ENCODE results near the gene SORBS2.

Gene SORBS2

DNA sequence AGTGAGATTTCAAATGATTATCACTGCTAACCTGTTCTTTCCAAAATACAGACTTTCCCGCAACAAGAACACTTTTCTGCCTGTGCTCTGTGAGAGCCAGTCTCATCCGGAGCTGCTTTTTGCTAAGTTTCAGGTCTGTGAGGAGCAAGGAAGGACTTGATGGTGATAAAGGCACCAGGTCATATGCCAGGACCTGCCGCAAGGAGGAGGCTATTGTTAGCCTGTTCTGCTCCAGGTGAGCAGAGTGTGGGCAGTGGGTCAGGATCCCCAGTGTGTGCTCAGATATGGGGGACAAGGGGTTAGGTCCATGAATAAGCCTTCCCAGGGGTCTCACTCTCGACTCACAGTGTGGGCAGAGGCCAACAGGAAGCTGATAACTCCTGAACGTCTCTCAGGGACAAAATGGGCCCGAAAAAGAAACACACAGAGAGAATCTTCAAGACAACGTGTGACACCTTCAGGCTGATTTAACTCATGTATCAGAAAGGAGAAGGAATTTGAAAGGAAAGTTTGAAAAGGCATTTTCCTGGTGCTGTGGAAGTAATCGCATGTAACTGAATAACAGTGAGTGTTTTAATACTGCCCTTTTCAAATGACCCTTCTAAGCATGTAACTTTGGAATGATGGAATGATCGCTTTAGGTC lies 219.0 kb downstream of the SORBS2 start:
- no peak overlapping the region for H3K4me3 ChIP-seq (ENCODE audit: low read length)
- TF ChIP-seq, protein P1, sequence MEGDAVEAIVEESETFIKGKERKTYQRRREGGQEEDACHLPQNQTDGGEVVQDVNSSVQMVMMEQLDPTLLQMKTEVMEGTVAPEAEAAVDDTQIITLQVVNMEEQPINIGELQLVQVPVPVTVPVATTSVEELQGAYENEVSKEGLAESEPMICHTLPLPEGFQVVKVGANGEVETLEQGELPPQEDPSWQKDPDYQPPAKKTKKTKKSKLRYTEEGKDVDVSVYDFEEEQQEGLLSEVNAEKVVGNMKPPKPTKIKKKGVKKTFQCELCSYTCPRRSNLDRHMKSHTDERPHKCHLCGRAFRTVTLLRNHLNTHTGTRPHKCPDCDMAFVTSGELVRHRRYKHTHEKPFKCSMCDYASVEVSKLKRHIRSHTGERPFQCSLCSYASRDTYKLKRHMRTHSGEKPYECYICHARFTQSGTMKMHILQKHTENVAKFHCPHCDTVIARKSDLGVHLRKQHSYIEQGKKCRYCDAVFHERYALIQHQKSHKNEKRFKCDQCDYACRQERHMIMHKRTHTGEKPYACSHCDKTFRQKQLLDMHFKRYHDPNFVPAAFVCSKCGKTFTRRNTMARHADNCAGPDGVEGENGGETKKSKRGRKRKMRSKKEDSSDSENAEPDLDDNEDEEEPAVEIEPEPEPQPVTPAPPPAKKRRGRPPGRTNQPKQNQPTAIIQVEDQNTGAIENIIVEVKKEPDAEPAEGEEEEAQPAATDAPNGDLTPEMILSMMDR (IDR thresholded peaks at IDR 0.05; ENCODE audit: insufficient read depth, low read depth, low read length, missing control alignments): no peak
- peak; percentile 17 for DNase-seq (ENCODE audit: low read depth)

DNA sequence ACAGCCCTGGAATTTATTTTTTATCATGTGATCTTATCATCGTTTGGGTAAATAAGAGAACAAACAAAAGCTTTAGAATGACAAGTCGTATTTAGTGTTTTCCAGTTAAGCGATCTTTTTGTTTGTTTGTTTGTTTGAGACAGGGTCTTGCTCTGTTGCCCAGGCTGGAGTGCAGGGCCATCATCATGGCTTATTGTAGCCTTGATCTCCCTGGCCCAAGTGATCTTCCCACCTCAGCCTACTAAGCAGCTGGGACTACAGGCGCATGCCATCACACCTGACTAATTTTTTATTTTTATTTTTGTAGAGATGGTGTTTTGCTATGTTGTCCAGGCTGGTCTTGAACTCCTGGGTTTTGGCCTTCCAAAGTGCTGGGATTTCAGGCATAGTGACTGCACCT lies 219.6 kb downstream of the SORBS2 start:
- TF ChIP-seq, protein P1 (IDR thresholded peaks at IDR 0.05; ENCODE audit: insufficient read depth, low read depth, low read length, missing control alignments): no peak
- no peak overlapping the region for H3K4me3 ChIP-seq (ENCODE audit: low read length)
- DNase-seq (ENCODE audit: low read depth): no peak

DNA sequence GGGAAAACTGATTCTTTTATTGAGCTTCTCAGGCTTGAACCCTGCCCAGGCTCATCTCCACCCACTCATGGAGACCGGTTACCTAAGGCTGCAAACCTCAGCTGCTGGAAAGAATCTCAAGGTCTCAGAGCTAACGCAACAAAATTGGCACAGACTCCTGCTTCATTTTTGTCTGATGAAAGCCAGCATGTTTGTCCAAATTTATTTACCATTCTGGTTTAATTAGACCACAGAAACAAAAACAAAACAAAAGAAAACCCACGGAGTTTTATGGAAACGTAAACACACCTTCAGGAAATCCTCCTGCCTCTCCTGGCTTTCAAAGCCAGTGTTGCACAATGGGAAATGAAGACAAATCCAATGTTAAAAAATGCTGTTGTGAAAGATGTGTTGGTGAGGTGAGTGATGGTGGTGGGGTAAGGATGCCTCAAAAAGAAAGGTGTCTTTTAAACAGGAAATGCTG lies 220.3 kb downstream of the SORBS2 start:
- no peak overlapping the region for H3K4me3 ChIP-seq (ENCODE audit: low read length)
- peak; percentile 73 for DNase-seq (ENCODE audit: low read depth)
- TF ChIP-seq, protein P1 (IDR thresholded peaks at IDR 0.05; ENCODE audit: insufficient read depth, low read depth, low read length, missing control alignments): peak; percentile 8

DNA sequence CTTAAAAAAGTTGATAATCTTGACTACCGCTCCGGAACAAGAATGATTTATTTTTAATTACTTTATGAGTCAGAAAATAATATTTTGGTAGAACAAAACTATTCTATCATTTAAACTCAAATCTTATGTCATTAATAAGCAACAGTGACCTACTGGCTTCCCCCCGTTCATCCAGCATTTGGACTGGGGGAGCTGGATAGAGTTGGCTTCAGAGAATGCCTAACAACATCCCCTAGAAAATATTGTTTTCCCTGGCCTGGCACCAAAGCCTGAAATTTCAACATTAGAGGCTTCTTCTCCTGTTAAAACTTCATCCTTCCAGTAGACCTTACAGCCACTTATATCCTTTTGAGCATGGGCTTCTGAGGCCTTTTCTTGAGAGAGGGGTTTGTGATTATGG lies 221.0 kb downstream of the SORBS2 start:
- H3K4me3 ChIP-seq (ENCODE audit: low read length): no peak overlapping the region
- TF ChIP-seq, protein P1 (IDR thresholded peaks at IDR 0.05; ENCODE audit: insufficient read depth, low read depth, low read length, missing control alignments): no peak
- no peak for DNase-seq (ENCODE audit: low read depth)

DNA sequence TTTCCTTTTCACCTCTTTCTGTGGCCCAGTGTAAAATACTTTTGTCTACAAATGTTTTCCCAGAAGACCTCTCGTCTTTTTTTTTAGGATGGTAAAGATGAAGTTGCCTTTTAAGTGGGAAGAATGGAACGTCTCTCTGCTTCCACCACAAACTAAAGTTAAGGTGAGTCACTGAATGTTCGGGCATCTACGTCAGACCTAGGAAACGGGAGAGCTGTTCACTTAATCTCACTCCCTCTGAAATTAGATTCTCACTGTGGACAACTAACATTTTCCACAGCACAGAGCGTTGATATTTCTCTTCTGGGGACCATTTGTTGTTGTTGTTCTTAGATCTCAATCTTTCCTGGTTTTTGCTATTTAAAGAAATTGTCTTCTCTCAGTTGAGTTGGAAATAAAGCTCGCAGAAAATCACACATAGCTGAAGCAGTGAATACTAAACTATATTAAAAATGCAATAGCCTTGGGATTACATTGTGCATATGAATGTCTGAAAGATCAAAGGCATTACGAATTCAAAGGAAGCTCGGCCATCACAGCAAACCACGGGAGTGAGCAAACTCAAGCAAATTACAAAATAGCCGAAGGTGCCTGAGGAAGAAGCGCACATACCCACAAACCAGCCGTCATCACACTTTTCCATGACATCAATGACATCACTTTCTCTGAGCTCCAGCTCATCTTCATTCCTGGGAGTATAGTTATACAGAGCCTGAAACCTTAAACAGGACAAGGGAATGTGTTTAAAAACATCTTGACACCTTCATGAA lies 222.7 kb downstream of the SORBS2 start:
- H3K4me3 ChIP-seq (ENCODE audit: low read length): no peak overlapping the region
- DNase-seq (ENCODE audit: low read depth): no peak
- TF ChIP-seq, protein P1 (IDR thresholded peaks at IDR 0.05; ENCODE audit: insufficient read depth, low read depth, low read length, missing control alignments): no peak

DNA sequence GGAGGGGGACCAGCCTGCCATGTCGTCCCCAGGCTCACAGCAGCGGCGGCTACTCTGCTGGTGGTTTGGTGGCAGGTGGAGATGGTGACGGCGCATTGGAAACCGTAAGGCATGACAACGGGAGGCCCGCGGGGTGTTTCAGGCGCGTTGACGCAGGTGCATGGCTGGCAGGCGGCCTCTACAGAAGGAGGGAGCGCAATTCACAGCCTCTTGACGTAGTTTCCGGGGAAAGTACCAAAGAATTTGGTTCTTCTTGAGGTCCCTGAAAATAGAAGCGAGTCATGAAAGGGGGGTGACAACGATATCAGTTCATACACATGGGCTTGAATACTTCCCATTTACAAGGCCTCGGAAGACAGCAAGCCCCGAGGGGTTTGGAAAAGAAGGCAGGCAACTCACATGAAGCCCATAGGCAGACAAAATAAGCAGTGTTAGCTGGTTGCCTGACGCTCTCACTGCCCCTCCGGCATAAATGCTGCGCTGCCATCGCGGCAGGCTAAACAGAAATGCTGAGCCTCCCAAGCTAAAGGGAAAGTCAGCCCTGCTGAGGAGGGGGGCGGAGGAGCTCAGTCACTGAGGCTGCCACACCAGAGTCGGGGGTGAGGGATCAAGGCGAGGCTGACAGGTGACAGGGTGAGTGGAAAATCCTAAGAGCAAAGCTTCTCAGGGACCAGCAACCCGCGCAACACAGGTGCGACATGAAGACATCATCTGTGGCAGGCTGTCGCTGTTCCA lies 224.4 kb downstream of the SORBS2 start:
- TF ChIP-seq, protein P1 (IDR thresholded peaks at IDR 0.05; ENCODE audit: insufficient read depth, low read depth, low read length, missing control alignments): no peak
- no peak for DNase-seq (ENCODE audit: low read depth)
- H3K4me3 ChIP-seq (ENCODE audit: low read length): no peak overlapping the region

Data from epithelial cell of esophagus (primary cell).